Body of pancreas (tissue), 4 donors: ENCODE results near the gene AVPR2. TPM values are rescaled to one million over a fixed set of nuclear protein-coding genes. Genes with fewer than 3 reads are reported as not detected.

Source experiments
- ATAC-seq: fragments of 150-250 bp; one replicate; pipeline ENCODE4 v1.9.1; 2016
- DNase-seq, 4 donors: peaks; one replicate each; pipeline ENCODE4 v3.0.0-alpha.2; 2019
- H3K27ac ChIP-seq, 4 donors: fragments of 200-600 bp; sonication (generic); 1 replicate in 3 of 4; 2 replicates in 1 of 4; pipeline versions ENCODE4 v1.5.1 to v1.6.1; 2016 to 2019; ENCODE audit warnings: mild to moderate bottlenecking in 1 of 4, mixed read lengths in 1 of 4, moderate library complexity in 1 of 4
- H3K27me3 ChIP-seq, 2 donors: fragments of 200-600 bp; sonication (generic); one replicate each; pipeline ENCODE4 v1.6.0; 2016; ENCODE audit warnings: mild to moderate bottlenecking in 1 of 2
- H3K36me3 ChIP-seq, 2 donors: fragments of 200-600 bp; sonication (generic); replicated peaks in 1 of 2; 2 replicates each; pipeline ENCODE4 v1.5.1; 2016; ENCODE audit warnings: low read depth in 2 of 2; ENCODE audit not compliant: insufficient read depth in 1 of 2
- H3K4me1 ChIP-seq: fragments of 200-600 bp; sonication (generic); one replicate; pipeline ENCODE4 v1.6.0; 2016
- H3K4me3 ChIP-seq, 2 donors: fragments of 200-600 bp; sonication (generic); 1 replicate in 1 of 2; 2 replicates in 1 of 2; pipeline ENCODE4 v1.5.1; 2016 to 2019
- H3K9me3 ChIP-seq, 3 donors: fragments of 200-600 bp; sonication (generic); 1 replicate in 2 of 3; 2 replicates in 1 of 3; pipeline ENCODE4 v1.5.1; 2016
- CTCF ChIP-seq, 7 experiments: fragments of 450-650 bp in 4 of 7; fragments of 200-600 bp in 3 of 7; sonication (generic) in 3 of 7; IDR thresholded peaks; one replicate each; pipeline ENCODE4 v1.5.1; 2016 to 2019; ENCODE audit warnings: antibody characterized with exemption in 7 of 7
- POLR2A ChIP-seq, 3 donors: fragments of 450-650 bp; IDR thresholded peaks; one replicate each; pipeline ENCODE4 v1.6.1; 2016; ENCODE audit warnings: antibody characterized with exemption in 3 of 3, mild to moderate bottlenecking in 2 of 3
- WGBS, 2 donors: methylation state at CpG; one replicate each; pipeline ENCODE4 v1.1.5; 2017; 5-methylcytosine and 5-hydroxymethylcytosine counted together
- intact Hi-C: fragments of 100-400 bp; cut with DNase I; formaldehyde crosslinking; loops from one replicate; pipeline ENCODE4 v1.15.1; 2023
- total RNA-seq, 2 donors: library from RNA; depleted of rRNA; stranded (reverse); fragments of >200 nt; gene quantifications; one replicate each; pipeline ENCODE4 v1.1.0, GENCODE V29; 2016

AVPR2 gene
- total RNA-seq, 2 donors from 2014 or later, result 0.66 to 0.78 TPM

GRCh38 chrX:153873282-153874084 is 31.0 kb upstream of the AVPR2 start:
- Histone ChIP-seq H3K27me3 (no peaks in the 10 kb centered on the region), H3K27ac (no peak overlapping the region), H3K36me3 (no peaks in the 10 kb centered on the region), H3K4me1 (no peaks in the 10 kb centered on the region), H3K9me3 (no peaks in the 10 kb centered on the region), H3K4me3 (no peak overlapping the region)
- intact Hi-C loops, result no loop called here
- ATAC-seq, result no peak
- WGBS, 2 donors, result 38 to 40% methylated on average over 1 to 2 of the region's 7 CpGs
- no peak for DNase-seq
- no peak for TF ChIP-seq POLR2A (IDR thresholded peaks at IDR 0.05)
- TF ChIP-seq CTCF (IDR thresholded peaks at IDR 0.05), result no peak

GRCh38 chrX:153874085-153874365 is 30.4 kb upstream of the AVPR2 start:
- Histone ChIP-seq H3K4me3 (no peak overlapping the region), H3K4me1 (no peaks in the 10 kb centered on the region), H3K27ac (no peak overlapping the region), H3K9me3 (no peaks in the 10 kb centered on the region), H3K36me3 (no peaks in the 10 kb centered on the region), H3K27me3 (no peaks in the 10 kb centered on the region)
- ATAC-seq (no peak), DNase-seq (no peak)
- TF ChIP-seq POLR2A (IDR thresholded peaks at IDR 0.05) (no peak), CTCF (IDR thresholded peaks at IDR 0.05) (no peak)
- intact Hi-C loops, result no loop called here
- 40 to 45% methylated on average over 1 to 2 of the region's 3 CpGs for WGBS, 2 donors

GRCh38 chrX:153874366-153875125 is 29.9 kb upstream of the AVPR2 start:
- ATAC-seq (no peak), DNase-seq (no peak)
- WGBS, 2 donors, result 69 to 86% methylated on average over 7 to 11 of the region's 13 CpGs
- no peak for TF ChIP-seq CTCF (IDR thresholded peaks at IDR 0.05)
- no peak for TF ChIP-seq POLR2A (IDR thresholded peaks at IDR 0.05)
- Histone ChIP-seq H3K4me3 (no peak overlapping the region), H3K27me3 (no peaks in the 10 kb centered on the region), H3K27ac (no peak overlapping the region), H3K9me3 (no peaks in the 10 kb centered on the region), H3K4me1 (no peaks in the 10 kb centered on the region), H3K36me3 (no peaks in the 10 kb centered on the region)
- intact Hi-C loops, result no loop called here

- TF ChIP-seq POLR2A (IDR thresholded peaks at IDR 0.05) (no peak), CTCF (IDR thresholded peaks at IDR 0.05) (no peak)
- Histone ChIP-seq H3K27ac (no peak overlapping the region), H3K4me1 (no peaks in the 10 kb centered on the region), H3K4me3 (no peak overlapping the region), H3K27me3 (no peaks in the 10 kb centered on the region), H3K36me3 (no peaks in the 10 kb centered on the region), H3K9me3 (no peaks in the 10 kb centered on the region)
- intact Hi-C loops, result no loop called here
- ATAC-seq (peak; percentile 73), DNase-seq (peak; percentile 33 to 60 (median 48))
- WGBS, 2 donors, result 1 to 2% methylated on average over 7 to 37 of the region's 42 CpGs
These were observed 28.9 kb upstream of the AVPR2 start for GRCh38 chrX:153875391-153876111.
